T follicular helper cell (primary cell): ENCODE measurements around the gene CYTH2.

Source experiments
- DNase-seq: peaks from one replicate; pipeline ENCODE4 v3.0.0-alpha.2; 2020; ENCODE audit warnings: low read depth

Gene CYTH2

DNA sequence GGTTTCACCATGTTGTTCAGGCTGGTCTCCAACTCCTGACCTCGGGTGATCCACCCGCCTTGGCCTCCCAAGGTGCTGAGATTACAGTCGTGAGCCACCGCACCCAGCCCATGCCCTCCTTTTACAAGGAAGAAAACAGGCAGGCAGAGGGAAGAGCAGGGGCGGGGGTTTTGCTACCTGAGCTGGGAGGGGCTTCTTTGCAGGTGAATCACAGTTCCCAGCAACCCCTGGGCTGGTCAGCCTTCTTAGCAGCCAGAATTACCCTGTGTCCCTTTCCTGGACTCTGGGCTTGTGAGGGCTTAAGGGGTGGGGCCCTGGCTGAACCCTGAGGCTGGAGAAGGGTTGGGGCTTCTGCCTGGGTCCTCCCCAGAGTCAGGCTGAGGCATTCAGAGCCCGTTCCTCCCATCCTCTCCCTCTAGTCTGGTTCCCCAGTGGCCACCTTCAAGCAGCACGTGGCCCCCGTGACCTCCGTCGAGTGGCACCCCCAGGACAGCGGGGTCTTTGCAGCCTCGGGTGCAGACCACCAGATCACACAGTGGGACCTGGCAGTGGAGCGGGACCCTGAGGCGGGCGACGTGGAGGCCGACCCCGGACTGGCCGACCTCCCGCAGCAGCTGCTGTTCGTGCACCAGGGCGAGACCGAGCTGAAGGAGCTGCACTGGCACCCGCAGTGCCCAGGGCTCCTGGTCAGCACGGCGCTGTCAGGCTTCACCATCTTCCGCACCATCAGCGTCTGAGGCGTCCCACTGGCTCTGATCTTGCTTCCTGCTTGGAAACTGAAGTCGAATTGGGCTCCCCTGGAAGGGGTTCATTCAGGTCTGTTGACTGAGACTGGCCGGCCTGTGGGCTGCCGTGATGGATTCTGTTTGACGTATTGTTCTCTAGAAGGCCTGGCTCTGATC lies 16.6 kb upstream of the CYTH2 start:
- DNase-seq = no peak

- DNase-seq = no peak
Measured at GRCh38 chr19:48454150-48454730, 14.9 kb upstream of the CYTH2 start.

- no peak for DNase-seq
Measured at GRCh38 chr19:48455171-48455907, 13.8 kb upstream of the CYTH2 start, which contains the start of gene KCNJ14. Gene KCNJ14 (plus strand): TSS chr19:48455574. CDS start chr19:48461725, 6,151 bp downstream.

GRCh38 chr19:48455908-48456562 lies 13.1 kb upstream of the CYTH2 start:
- DNase-seq = no peak

- DNase-seq = no peak
Measured at GRCh38 chr19:48456864-48457263, 12.3 kb upstream of the CYTH2 start.

DNA sequence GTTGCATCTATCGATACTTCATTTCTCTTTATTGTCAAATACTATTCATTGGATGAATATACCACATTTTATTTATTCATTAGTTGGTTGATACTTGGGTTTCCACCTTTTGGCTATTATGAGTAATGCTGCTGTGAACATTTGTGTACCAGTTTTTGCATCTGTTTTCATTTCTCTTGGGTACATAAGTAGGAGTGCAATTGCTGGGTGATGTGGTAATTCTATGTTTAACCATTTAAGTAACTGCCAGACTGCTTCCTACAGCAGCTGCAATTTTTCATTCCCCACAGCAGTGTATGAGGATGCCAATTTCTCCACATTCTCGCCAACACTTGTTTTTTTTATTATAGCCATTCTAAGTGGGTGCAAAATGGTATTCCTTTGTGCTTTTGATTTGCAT lies 11.2 kb upstream of the CYTH2 start:
- DNase-seq = no peak

DNA sequence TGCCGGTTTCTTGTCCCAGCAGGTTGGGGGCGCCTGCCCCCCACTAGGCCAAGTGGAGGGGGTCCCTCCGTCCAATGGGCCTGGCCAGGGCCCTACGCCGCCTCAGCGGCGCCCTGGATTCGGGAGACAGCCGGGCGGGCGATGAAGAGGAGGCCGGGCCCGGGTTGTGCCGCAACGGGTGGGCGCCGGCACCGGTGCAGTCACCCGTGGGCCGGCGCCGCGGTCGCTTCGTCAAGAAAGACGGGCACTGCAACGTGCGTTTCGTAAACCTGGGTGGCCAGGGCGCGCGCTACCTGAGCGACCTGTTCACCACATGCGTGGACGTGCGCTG lies 7.6 kb upstream of the CYTH2 start:
- DNase-seq = no peak

- no peak for DNase-seq
Measured at GRCh38 chr19:48461982-48462655, 7.0 kb upstream of the CYTH2 start.

DNA sequence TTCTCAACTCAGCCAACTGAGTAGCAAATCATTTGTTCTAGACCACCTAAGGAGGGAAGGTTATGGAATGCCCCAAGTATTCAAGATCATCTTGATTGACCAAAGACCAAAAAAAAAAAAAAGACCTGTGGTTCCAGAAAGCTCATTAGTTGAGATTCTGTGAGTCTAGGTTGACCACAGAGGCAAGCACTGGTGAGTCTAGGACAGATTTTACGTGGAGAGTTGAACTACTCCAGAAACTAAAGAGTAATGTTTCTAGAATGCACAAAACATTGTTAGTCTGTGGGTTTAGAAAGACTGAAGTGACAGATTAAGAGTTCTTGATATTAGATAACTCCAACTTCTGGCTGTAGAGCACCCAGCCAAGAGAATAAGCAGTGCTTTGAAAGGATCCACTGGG lies 4.0 kb upstream of the CYTH2 start:
- no peak for DNase-seq

DNA sequence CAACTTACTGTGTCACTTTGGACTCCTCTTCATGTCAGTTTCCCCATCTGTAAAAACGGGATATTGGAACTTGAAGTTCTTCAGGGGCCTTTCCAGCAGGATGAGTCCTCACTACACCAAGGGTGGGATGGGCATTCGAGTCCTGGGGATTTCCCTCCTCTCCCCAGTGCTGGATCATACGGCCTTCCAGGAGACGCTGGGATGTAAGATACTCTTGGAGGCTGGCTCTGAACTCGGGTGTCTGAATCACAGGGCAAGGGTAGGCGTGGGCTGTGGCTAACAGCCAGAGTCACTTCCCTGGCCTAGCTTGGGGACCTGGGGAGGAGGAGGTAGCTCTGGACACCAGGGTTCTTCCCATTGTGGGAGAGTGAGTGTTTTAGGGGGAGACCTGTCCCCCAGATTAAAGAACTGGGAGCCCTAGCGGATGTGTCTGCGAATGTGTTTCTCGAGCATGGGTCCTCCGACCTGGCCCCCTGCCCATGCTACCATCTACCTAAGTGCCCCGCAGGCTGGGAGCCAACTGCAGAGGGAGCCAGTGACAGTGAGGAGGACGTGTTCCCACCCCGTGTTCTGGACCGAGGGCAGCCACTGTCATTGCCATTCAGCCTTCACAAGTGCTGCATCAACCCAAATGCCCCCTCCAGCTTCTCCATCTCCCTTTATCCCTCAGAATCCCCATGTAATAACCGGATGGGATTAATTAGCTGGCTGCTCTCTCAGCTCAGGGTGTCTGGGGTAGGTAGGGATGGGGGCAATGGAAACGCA lies 2.4 kb upstream of the CYTH2 start:
- DNase-seq = no peak

DNA sequence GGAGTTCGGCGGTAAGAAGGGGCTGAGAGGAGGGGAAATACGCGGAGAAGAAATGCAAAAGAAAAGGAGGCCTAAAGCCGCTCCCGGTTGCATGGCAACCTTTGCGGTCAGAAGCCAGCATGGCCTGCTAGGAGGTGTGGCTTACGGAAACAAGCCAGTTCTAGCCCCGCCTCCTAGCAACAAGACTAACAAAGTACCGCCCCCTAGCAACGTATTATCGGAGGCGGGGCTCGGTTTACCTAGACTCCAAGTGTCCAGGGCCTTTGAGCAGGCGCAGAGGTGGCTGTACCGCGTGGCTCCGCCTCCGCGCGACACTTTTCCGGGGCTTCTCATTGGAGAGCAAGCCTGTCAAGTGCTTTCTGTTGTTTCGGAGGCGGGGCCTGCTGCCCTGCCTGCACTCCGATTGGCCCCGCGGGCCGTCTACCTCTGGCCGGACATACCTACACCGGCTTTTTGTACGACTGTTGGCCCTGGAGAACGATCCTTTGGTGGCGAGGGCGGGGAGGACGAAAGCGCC lies 339 bp upstream of the CYTH2 start:
- DNase-seq = peak; percentile 99

DNA sequence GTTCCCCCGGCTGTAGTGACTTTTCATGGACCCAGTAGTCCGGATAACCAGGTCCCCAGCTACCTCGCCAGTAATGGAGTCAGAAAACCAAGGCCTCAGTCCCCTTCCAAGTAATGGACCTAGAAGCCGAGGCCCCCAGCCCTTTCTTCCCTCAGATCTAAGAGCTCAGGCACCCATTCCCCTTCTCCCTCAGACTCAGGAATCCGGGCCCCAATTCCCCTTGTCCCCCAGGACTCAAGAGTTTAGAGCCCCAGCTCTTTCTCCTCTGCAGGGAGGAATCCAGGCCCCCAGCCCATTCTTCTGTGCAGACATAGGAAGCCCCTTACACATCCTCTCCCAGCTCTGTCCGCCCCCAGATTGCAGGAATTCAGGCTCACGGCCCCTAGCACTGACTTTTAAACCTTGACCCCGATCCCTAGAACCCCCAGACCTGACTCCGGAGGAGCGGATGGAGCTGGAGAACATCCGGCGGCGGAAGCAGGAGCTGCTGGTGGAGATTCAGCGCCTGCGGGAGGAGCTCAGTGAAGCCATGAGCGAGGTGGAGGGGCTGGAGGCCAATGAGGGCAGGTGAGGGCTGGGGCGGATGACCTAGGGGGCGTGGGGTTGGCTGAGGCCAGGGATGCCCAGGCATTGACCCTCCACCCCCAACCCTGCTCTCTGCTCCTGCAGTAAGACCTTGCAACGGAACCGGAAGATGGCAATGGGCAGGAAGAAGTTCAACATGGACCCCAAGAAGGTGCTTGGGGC lies 938 bp downstream of the CYTH2 start:
- DNase-seq = no peak

- DNase-seq = no peak
Measured at GRCh38 chr19:48470856-48471255, 1.7 kb downstream of the CYTH2 start.

- no peak for DNase-seq
Measured at GRCh38 chr19:48471836-48472235, 2.7 kb downstream of the CYTH2 start.

- no peak for DNase-seq
Measured at GRCh38 chr19:48473161-48473966, 4.2 kb downstream of the CYTH2 start.

GRCh38 chr19:48474084-48474592 lies 5.0 kb downstream of the CYTH2 start:
- no peak for DNase-seq

DNA sequence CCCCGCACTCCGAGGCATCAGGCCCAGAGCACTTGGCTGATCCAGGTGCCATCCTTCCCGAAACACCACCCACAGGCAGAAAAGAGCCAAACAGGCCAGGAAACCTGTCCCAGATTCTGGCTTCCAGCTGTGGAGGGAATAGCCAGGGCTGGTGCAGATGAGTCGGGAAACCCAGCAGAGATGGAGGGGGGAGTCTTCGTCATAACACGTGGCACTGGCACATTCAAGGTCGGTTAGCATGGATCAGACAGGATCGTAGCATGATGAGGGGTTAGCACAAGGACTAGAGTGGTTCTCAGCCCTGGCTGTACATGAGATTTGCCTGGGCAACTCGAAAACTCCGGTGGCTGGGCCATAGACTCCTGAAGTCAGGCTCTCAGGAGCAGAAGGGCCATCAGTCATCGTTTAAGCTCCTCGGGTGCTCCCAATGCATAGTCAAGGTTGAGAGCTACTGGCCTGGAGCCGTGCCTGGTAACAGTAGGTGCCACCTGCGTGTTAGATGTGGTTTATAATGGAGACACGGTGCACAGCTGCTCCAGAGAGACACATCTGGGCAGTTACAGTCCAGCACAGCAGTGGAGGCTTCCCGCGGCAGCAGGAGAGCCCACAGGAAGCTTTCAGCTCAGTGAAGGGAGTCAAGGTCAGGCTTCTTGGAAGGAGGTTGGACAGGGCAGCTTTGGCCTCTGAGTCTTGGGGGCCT lies 6.3 kb downstream of the CYTH2 start:
- DNase-seq = no peak

DNA sequence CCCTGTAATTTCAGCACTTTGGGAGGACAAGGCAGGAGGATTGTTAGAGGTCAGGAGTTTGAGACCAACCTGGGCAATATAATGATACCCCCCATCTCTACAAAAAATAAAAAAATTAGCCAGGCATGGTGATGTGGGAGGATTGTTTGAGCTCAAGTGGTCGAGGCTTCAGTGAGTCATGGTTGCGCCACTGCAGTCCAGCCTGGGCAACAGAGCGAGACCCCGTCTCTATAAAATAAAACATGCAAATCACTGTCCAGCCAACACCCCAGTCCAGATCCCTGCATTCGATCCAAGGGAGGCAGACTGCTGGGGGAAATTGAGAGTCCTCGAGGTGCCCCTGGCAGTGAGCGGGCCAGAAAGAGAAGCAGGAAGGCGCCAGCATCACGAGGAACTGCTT lies 7.0 kb downstream of the CYTH2 start:
- no peak for DNase-seq
